SU-DHL-6 (cell line): ENCODE results near the gene HNRNPM.

ENCODE experiments used
- H2AFZ ChIP-seq: fragments of 200-600 bp; sonication (generic); 2 replicates; pipeline ENCODE4 v1.6.1; 2014; ENCODE audit warnings: low read depth, mild to moderate bottlenecking, moderate library complexity, mixed read lengths, antibody characterized with exemption, low read length; ENCODE audit not compliant: severe bottlenecking
- H3F3A ChIP-seq: fragments of 200-600 bp; shearing (Covaris generic); 2 replicates; pipeline ENCODE4 v1.6.0; 2016; ENCODE audit warnings: antibody characterized with exemption, mild to moderate bottlenecking; ENCODE audit not compliant: insufficient read depth
- H3K27ac ChIP-seq: fragments of 200-600 bp; sonication (generic); 2 replicates; pipeline ENCODE4 v1.5.1; 2016; ENCODE audit warnings: low read depth, mild to moderate bottlenecking, low read length, moderate library complexity, mixed read lengths
- H3K27me3 ChIP-seq: fragments of 200-600 bp; sonication (generic), shearing (Covaris generic); 2 replicates; pipeline ENCODE4 v1.6.0; 2014; ENCODE audit warnings: mild to moderate bottlenecking, low read length
- H3K36me3 ChIP-seq: fragments of 200-600 bp; sonication (generic); 2 replicates; pipeline ENCODE4 v1.6.1; 2014; ENCODE audit warnings: mild to moderate bottlenecking, low read length, mixed read lengths
- H3K4me2 ChIP-seq: fragments of 300-600, 200-600 bp; shearing (Covaris generic), sonication (generic); 2 replicates; pipeline ENCODE4 v1.6.0; 2014; ENCODE audit warnings: low read length, low read depth, mild to moderate bottlenecking; ENCODE audit not compliant: poor library complexity, severe bottlenecking
- H3K4me3 ChIP-seq: fragments of 200-600 bp; sonication (generic); 2 replicates; pipeline ENCODE4 v1.5.1; 2014; ENCODE audit warnings: antibody characterized with exemption, low read length, mild to moderate bottlenecking, mixed read lengths; ENCODE audit not compliant: insufficient read depth, poor library complexity, severe bottlenecking
- H3K79me2 ChIP-seq: fragments of 200-600 bp; sonication (generic); 2 replicates; pipeline ENCODE4 v1.6.1; 2014; ENCODE audit warnings: mild to moderate bottlenecking, low read length, moderate library complexity; ENCODE audit not compliant: insufficient read depth
- H3K9ac ChIP-seq: fragments of 200-600 bp; sonication (generic); 2 replicates; pipeline ENCODE4 v1.7.0; 2014; ENCODE audit warnings: mild to moderate bottlenecking, low read length
- H3K9me2 ChIP-seq: fragments of 200-600 bp; sonication (generic); replicated peaks from 2 replicates; pipeline ENCODE4 v1.6.1; 2014; ENCODE audit warnings: low read length; ENCODE audit not compliant: insufficient read depth
- H3K9me3 ChIP-seq: fragments of 200-600 bp; sonication (generic); 2 replicates; pipeline ENCODE4 v1.6.1; 2014; ENCODE audit warnings: low read length, mixed read lengths; ENCODE audit not compliant: insufficient read depth
- H4K20me1 ChIP-seq: fragments of 200-600 bp; sonication (generic); 2 replicates; pipeline ENCODE4 v1.6.1; 2014; ENCODE audit warnings: low read depth, mild to moderate bottlenecking, antibody characterized with exemption, low read length, moderate library complexity, mixed read lengths
- EZH2phosphoT487 ChIP-seq: fragments of 200-600 bp; sonication (generic), shearing (Covaris generic); conservative IDR thresholded peaks from 2 replicates; pipeline ENCODE4 v1.6.1; 2018; ENCODE audit warnings: mild to moderate bottlenecking, antibody characterized with exemption, low read length, moderate library complexity, mixed read lengths
- TF ChIP-seq, protein P1 (sequence below): fragments of 200-600 bp; sonication (generic); IDR thresholded peaks from one replicate; pipeline ENCODE4 v1.5.1; 2017; ENCODE audit warnings: antibody characterized with exemption, mild to moderate bottlenecking, low read length, moderate library complexity; ENCODE audit not compliant: insufficient read depth, poor library complexity, severe bottlenecking

HNRNPM gene

DNA sequence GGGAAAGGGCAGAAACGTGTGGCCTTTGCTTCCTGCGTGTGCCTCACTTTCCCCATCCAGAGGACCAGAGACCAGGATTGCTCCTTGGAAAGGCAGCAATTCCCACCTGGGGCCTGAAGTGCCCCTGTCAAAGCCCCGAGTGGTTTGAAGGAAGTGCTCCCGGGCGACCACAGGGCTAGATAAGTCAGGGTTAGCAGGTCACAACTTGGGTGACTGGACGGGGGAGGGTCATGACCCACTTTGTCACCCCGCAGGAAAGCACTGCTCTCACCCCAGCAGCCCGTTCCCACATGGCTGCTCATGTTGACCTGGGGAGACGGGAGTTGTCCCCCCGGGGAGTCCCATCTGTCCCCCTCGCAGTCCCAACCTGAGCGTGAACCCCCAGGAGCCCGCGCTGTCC is 57.2 kb downstream of the HNRNPM start:
- Histone ChIP-seq H3K36me3 (no peaks in the 10 kb centered on the region), H2AFZ (no peak overlapping the region), H3K4me3 (no peak overlapping the region), H3K27me3 (no peaks in the 10 kb centered on the region), H4K20me1 (no peaks in the 10 kb centered on the region), H3K9ac (no peak overlapping the region), H3K9me2 (no peaks in the 10 kb centered on the region), H3K4me2 (no peak overlapping the region), H3K9me3 (no peaks in the 10 kb centered on the region), H3K27ac (no peak overlapping the region), H3F3A (no peaks in the 10 kb centered on the region), H3K79me2 (no peaks in the 10 kb centered on the region)
- TF ChIP-seq, protein P1, sequence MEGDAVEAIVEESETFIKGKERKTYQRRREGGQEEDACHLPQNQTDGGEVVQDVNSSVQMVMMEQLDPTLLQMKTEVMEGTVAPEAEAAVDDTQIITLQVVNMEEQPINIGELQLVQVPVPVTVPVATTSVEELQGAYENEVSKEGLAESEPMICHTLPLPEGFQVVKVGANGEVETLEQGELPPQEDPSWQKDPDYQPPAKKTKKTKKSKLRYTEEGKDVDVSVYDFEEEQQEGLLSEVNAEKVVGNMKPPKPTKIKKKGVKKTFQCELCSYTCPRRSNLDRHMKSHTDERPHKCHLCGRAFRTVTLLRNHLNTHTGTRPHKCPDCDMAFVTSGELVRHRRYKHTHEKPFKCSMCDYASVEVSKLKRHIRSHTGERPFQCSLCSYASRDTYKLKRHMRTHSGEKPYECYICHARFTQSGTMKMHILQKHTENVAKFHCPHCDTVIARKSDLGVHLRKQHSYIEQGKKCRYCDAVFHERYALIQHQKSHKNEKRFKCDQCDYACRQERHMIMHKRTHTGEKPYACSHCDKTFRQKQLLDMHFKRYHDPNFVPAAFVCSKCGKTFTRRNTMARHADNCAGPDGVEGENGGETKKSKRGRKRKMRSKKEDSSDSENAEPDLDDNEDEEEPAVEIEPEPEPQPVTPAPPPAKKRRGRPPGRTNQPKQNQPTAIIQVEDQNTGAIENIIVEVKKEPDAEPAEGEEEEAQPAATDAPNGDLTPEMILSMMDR, result no peak
- TF ChIP-seq EZH2phosphoT487, result no peak

DNA sequence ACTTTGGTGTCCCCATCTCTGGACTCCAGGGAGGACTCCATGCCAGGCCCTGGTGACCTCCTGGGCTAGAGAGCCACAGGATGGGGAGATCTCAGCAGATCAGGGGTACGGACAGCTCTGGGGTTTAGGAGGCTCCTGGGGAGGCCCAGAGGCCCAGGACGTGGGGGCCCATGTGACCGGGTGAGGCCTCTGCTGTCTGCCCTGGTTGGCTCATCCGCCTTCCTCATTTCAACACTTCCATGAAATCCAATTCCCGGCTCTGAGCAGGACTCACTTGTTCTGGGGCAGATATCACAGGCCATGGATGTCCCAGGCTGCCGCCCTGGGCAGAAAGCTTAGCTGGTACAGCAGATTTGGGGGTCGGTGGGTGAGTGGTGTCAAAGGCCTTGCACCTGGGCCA is 58.7 kb downstream of the HNRNPM start:
- H3K27ac ChIP-seq, result no peak overlapping the region
- H3K9me2 ChIP-seq, result no peaks in the 10 kb centered on the region
- no peak overlapping the region for H2AFZ ChIP-seq
- no peaks in the 10 kb centered on the region for H3F3A ChIP-seq
- no peaks in the 10 kb centered on the region for H3K36me3 ChIP-seq
- no peaks in the 10 kb centered on the region for H3K27me3 ChIP-seq
- H3K9ac ChIP-seq, result no peak overlapping the region
- no peak overlapping the region for H3K4me2 ChIP-seq
- no peaks in the 10 kb centered on the region for H3K79me2 ChIP-seq
- TF ChIP-seq, protein P1, result no peak
- TF ChIP-seq EZH2phosphoT487, result no peak
- no peaks in the 10 kb centered on the region for H4K20me1 ChIP-seq
- no peaks in the 10 kb centered on the region for H3K9me3 ChIP-seq
- no peak overlapping the region for H3K4me3 ChIP-seq

DNA sequence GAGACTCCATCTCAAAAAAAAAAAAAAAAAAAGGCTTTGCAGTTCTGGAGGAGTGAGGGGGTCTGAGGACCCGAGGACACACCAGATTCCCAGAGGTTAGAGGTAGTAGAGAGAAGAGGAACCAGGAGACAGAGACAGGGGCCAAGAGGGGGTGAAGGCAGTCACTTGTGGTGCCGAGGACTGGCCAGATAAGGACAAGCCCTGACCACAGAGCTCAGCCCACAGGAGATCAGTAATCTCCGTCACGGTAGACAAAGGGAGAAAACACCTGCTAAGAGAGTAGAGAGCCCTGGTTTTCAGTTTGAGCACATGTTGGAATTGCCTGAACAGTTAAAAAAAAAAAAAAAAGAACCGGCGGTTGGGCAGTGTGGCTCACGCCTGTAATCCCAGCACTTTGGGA is 59.4 kb downstream of the HNRNPM start:
- Histone ChIP-seq H3K9ac (no peak overlapping the region), H3K36me3 (no peaks in the 10 kb centered on the region), H3K27ac (no peak overlapping the region), H3K9me3 (no peaks in the 10 kb centered on the region), H2AFZ (no peak overlapping the region), H3K27me3 (no peaks in the 10 kb centered on the region), H3K4me2 (no peak overlapping the region), H3F3A (no peaks in the 10 kb centered on the region), H3K9me2 (no peaks in the 10 kb centered on the region), H4K20me1 (no peaks in the 10 kb centered on the region), H3K79me2 (no peaks in the 10 kb centered on the region), H3K4me3 (no peak overlapping the region)
- TF ChIP-seq, protein P1, result no peak
- no peak for TF ChIP-seq EZH2phosphoT487

DNA sequence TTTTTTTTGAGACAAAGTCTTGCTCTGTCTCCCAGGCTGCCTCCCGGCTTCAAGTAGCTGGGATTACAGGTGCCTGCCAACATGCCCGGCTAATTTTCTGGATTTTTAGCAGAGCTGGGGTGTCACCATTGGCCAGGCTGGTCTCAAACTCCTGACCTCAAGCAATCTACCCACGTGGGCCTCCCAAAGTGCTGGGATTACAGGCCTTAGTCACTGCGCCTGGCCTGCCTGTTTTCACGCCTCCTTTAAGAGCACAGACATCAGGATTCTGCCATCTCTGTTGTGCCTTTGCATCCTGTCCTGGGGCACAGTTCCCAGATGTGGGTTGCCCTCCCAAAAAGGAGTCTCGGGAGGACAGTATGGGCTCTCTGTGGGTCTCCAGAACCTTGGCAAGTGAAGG is 60.1 kb downstream of the HNRNPM start:
- Histone ChIP-seq H3K79me2 (no peaks in the 10 kb centered on the region), H3K36me3 (no peaks in the 10 kb centered on the region), H3K27me3 (no peaks in the 10 kb centered on the region), H4K20me1 (no peaks in the 10 kb centered on the region), H3K9me3 (no peaks in the 10 kb centered on the region), H3K4me3 (no peak overlapping the region), H3K9me2 (no peaks in the 10 kb centered on the region), H3F3A (no peaks in the 10 kb centered on the region), H3K4me2 (no peak overlapping the region), H3K9ac (no peak overlapping the region), H2AFZ (no peak overlapping the region), H3K27ac (no peak overlapping the region)
- TF ChIP-seq, protein P1, result no peak
